Measurements from ENCODE around the gene PLEKHM3. TPM values are rescaled to one million over a fixed set of nuclear protein-coding genes. Genes with fewer than 3 reads are reported as not detected.
"Not testable (repeated sequence)": the region's sequence is repeated elsewhere in the genome, so short reads cannot be mapped to it uniquely, and the experiment has no call there.

Gene PLEKHM3
- total and polyA plus RNA-seq, 2 donors (not counting 3 experiments of a cell fraction or from before 2014, with no cell fraction given) = 3.1 to 9.1 TPM

GRCh38 chr2:207812058-207812725 is 213.1 kb downstream of the PLEKHM3 start:
- Histone ChIP-seq H3K27ac (ENCODE audit: insufficient read depth, low read depth, low read length) (no peak overlapping the region), H3K9me3 (replicated peaks; ENCODE audit: control insufficient read depth, insufficient read depth, low read length) (no peaks in the 10 kb centered on the region), H3K4me2 (ENCODE audit: insufficient read depth, low read length) (no peak overlapping the region), H3K79me2 (ENCODE audit: control insufficient read depth, insufficient read depth, low read length) (no peaks in the 10 kb centered on the region), H3K9ac (replicated peaks; ENCODE audit: extremely low read depth, insufficient read depth, low read length) (no peak overlapping the region), H2AFZ (ENCODE audit: low read depth, low read length) (no peak overlapping the region), H3K9me1 (replicated peaks; ENCODE audit: control insufficient read depth, extremely low read depth, insufficient read depth, low read length) (no peaks in the 10 kb centered on the region), H4K20me1 (replicated peaks; ENCODE audit: control insufficient read depth, extremely low read depth, insufficient read depth, low read length) (no peaks in the 10 kb centered on the region), H3K36me3 (ENCODE audit: control insufficient read depth in 2 of 2, extremely low read depth in 1 of 2, insufficient read depth in 2 of 2, low read length in 2 of 2) (no peaks in the 10 kb centered on the region), H3K27me3 (ENCODE audit: control insufficient read depth in 2 of 2, insufficient read depth in 2 of 2, low read length in 2 of 2) (no peaks in the 10 kb centered on the region), H3K4me3 (replicated peaks in 1 of 3; ENCODE audit: insufficient read depth in 1 of 3, low read depth in 1 of 3, low read length in 3 of 3) (no peak overlapping the region), H3K4me1 (ENCODE audit: control insufficient read depth, extremely low read depth, insufficient read depth, low read length) (peaks cover 12% of the 10 kb centered on the region)
- FAIRE-seq (no peak), DNase-seq (ENCODE audit: low read depth, low spot score) (no peak)
- intact Hi-C loops (cut with micrococcal nuclease) (no loop called here), dilution Hi-C loops (cut with MboI; ENCODE audit: extremely low pct_ligation_motif_present, low sequenced_read_pairs) (no loop called here)
- POLR2A ChIA-PET = no interaction called here
- CTCF ChIA-PET = no interaction called here
- no TSS peak for BruUV-seq (replicated peaks)
- TF ChIP-seq CTCF (IDR thresholded peaks at IDR 0.05; ENCODE audit: extremely low read depth in 1 of 2, insufficient read depth in 1 of 2, low read depth in 1 of 2, low read length in 2 of 2) (no peak), FOS (IDR thresholded peaks at IDR 0.05; ENCODE audit: borderline replicate concordance, insufficient read depth, low read length) (no peak), POLR2AphosphoS5 (IDR thresholded peaks at IDR 0.05; ENCODE audit: insufficient read depth, low read depth, low read length) (no peak), JUN (IDR thresholded peaks at IDR 0.05; ENCODE audit: borderline replicate concordance, insufficient read depth, insufficient read length, low read depth) (no peak), GATA2 (IDR thresholded peaks at IDR 0.05; ENCODE audit: insufficient read depth, insufficient read length, low read depth, low read length) (no peak), EZH2 (IDR thresholded peaks at IDR 0.05; ENCODE audit: borderline replicate concordance, low read depth, low read length, severe bottlenecking) (no peak), MAX (IDR thresholded peaks at IDR 0.05; ENCODE audit: insufficient read depth, insufficient read length) (no peak), POLR2A (IDR thresholded peaks at IDR 0.05; ENCODE audit: low read depth, low read length) (no peak), MYC (IDR thresholded peaks at IDR 0.05; ENCODE audit: low read depth, low read length) (no peak)

GRCh38 chr2:207811658-207812057 is 213.7 kb downstream of the PLEKHM3 start:
- H3K4me2 ChIP-seq (ENCODE audit: insufficient read depth, low read length); POLR2A ChIA-PET; H3K9me3 ChIP-seq (replicated peaks; ENCODE audit: control insufficient read depth, insufficient read depth, low read length); H3K27ac ChIP-seq (ENCODE audit: insufficient read depth, low read depth, low read length); H3K36me3 ChIP-seq (ENCODE audit: control insufficient read depth in 2 of 2, extremely low read depth in 1 of 2, insufficient read depth in 2 of 2, low read length in 2 of 2); H3K9me1 ChIP-seq (replicated peaks; ENCODE audit: control insufficient read depth, extremely low read depth, insufficient read depth, low read length); intact Hi-C loops (cut with micrococcal nuclease); H2AFZ ChIP-seq (ENCODE audit: low read depth, low read length); dilution Hi-C loops (cut with MboI; ENCODE audit: extremely low pct_ligation_motif_present, low sequenced_read_pairs); H3K4me3 ChIP-seq (replicated peaks in 1 of 3; ENCODE audit: insufficient read depth in 1 of 3, low read depth in 1 of 3, low read length in 3 of 3); H3K79me2 ChIP-seq (ENCODE audit: control insufficient read depth, insufficient read depth, low read length); FAIRE-seq; H3K27me3 ChIP-seq (ENCODE audit: control insufficient read depth in 2 of 2, insufficient read depth in 2 of 2, low read length in 2 of 2); H3K9ac ChIP-seq (replicated peaks; ENCODE audit: extremely low read depth, insufficient read depth, low read length); BruUV-seq (replicated peaks); H4K20me1 ChIP-seq (replicated peaks; ENCODE audit: control insufficient read depth, extremely low read depth, insufficient read depth, low read length); DNase-seq (ENCODE audit: low read depth, low spot score): not testable (repeated sequence)
- CTCF ChIA-PET = interaction anchor here (1.4 kb wide), 1 partner anchor 42 kb away, joined by 4 read pairs; the partner anchor contains the start of gene FZD5
- peaks cover 12% of the 10 kb centered on the region for H3K4me1 ChIP-seq (ENCODE audit: control insufficient read depth, extremely low read depth, insufficient read depth, low read length)
